Neural progenitor cell (in vitro differentiated cells): ENCODE data around the gene S100A5. TPM values are rescaled to one million over a fixed set of nuclear protein-coding genes. Genes with fewer than 3 reads are reported as not detected.

ENCODE experiments used
- DNase-seq: peaks from one replicate; pipeline ENCODE4 v3.0.0-alpha.2; 2016; ENCODE audit warnings: low spot score
- H2AFZ ChIP-seq: fragments of 200-600 bp; sonication (generic); replicated peaks from 2 replicates; pipeline ENCODE4 v1.6.1; 2016; ENCODE audit warnings: antibody characterized with exemption
- H3F3A ChIP-seq: fragments of 200-600 bp; sonication (generic); 2 replicates; pipeline ENCODE4 v1.6.1; 2016; ENCODE audit warnings: antibody characterized with exemption, low read depth
- H3K27ac ChIP-seq: fragments of 200-600 bp; sonication (generic); 2 replicates; pipeline ENCODE4 v1.5.1; 2016; ENCODE audit warnings: mild to moderate bottlenecking
- H3K27me3 ChIP-seq: fragments of 200-600 bp; sonication (generic); 2 replicates; pipeline ENCODE4 v1.6.1; 2016; ENCODE audit warnings: mild to moderate bottlenecking, moderate library complexity
- H3K36me3 ChIP-seq: fragments of 200-600 bp; sonication (generic); 2 replicates; pipeline ENCODE4 v1.5.1; 2016
- H3K4me1 ChIP-seq: fragments of 200-600 bp; sonication (generic); 2 replicates; pipeline ENCODE4 v1.6.1; 2016; ENCODE audit warnings: mixed run types
- H3K4me2 ChIP-seq: fragments of 200-600 bp; sonication (generic); 2 replicates; pipeline ENCODE4 v1.6.1; 2016
- H3K4me3 ChIP-seq: fragments of 200-600 bp; sonication (generic); 2 replicates; pipeline ENCODE4 v1.5.1; 2016
- H3K79me2 ChIP-seq: fragments of 200-600 bp; sonication (generic); 2 replicates; pipeline ENCODE4 v1.6.1; 2016; ENCODE audit warnings: low read depth
- H3K9ac ChIP-seq: fragments of 200-600 bp; sonication (generic); 2 replicates; pipeline ENCODE4 v1.6.1; 2016
- H3K9me3 ChIP-seq: fragments of 200-600 bp; sonication (generic); 2 replicates; pipeline ENCODE4 v1.5.1; 2016; ENCODE audit warnings: low read depth
- H4K20me1 ChIP-seq: fragments of 200-600 bp; sonication (generic); 2 replicates; pipeline ENCODE4 v1.6.1; 2016; ENCODE audit warnings: low read depth
- H3K27ac Mint-ChIP-seq: 3 replicates; pipeline ENCODE4 v1.8.0; 2021; ENCODE audit warnings: mixed read lengths
- H3K27me3 Mint-ChIP-seq: 2 replicates; pipeline ENCODE4 v1.8.0; 2022; ENCODE audit warnings: low read depth, mild to moderate bottlenecking, inconsistent platforms, moderate library complexity, mixed read lengths; ENCODE audit not compliant: insufficient read depth
- H3K36me3 Mint-ChIP-seq: 3 replicates; pipeline ENCODE4 v1.8.0; 2021; ENCODE audit warnings: mixed read lengths
- H3K4me1 Mint-ChIP-seq: 3 replicates; pipeline ENCODE4 v1.8.0; 2021; ENCODE audit warnings: mixed read lengths
- H3K4me3 Mint-ChIP-seq: 3 replicates; pipeline ENCODE4 v1.8.0; 2021; ENCODE audit warnings: mild to moderate bottlenecking, moderate library complexity, mixed read lengths
- H3K9me3 Mint-ChIP-seq: 3 replicates; pipeline ENCODE4 v1.8.0; 2020; ENCODE audit warnings: mixed read lengths
- EZH2 ChIP-seq: fragments of 200-600 bp; sonication (generic); IDR thresholded peaks from 2 replicates; pipeline ENCODE4 v1.6.1; 2017; ENCODE audit warnings: antibody characterized with exemption, mild to moderate bottlenecking, moderate library complexity
- EZH2phosphoT487 ChIP-seq: fragments of 200-600 bp; sonication (generic); IDR thresholded peaks from 2 replicates; pipeline ENCODE4 v1.6.1; 2017; ENCODE audit warnings: antibody characterized with exemption
- total RNA-seq: library from RNA; depleted of rRNA; stranded (reverse); fragments of >200 nt; gene quantifications from 2 replicates; pipeline ENCODE4 v1.2.3, GENCODE V29; 2015; ENCODE audit warnings: low replicate concordance
- TF ChIP-seq, protein P1 (sequence below): fragments of 200-600 bp; sonication (generic); IDR thresholded peaks from 2 replicates; pipeline ENCODE4 v1.5.1; 2017; ENCODE audit warnings: antibody characterized with exemption, mild to moderate bottlenecking

S100A5 gene
- total RNA-seq, 1 donor from 2014 or later = not detected

DNA sequence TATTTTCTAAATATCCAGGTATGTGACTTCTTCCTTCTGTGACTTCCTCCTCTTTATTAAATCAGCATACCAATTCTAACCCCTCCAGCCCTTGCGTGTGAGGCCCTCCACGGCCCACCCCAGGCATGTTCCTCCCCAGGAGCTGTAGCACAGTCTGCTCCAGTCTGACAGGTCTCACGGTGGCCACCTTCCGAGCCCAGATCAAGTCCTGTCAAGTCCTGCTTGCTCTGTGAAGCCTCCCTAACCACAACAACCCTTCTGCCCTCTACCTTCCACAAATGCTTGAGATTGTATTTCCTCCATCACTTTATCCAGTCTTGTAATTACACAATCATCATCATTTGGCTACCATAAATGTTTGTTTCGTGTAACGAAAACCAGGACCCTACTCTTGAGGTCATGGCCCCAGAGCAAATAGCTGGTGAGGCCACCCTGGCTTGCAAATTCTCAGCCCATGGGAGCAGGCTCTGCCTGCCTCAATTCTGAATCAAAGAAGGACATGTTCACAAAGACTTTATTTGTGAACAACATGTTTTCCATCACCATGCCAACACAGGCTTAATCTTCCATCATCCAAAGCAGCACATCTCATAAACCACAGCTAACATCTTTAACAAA is 47.3 kb downstream of the S100A5 start:
- TF ChIP-seq EZH2 (no peak), EZH2phosphoT487 (no peak)
- TF ChIP-seq, protein P1, sequence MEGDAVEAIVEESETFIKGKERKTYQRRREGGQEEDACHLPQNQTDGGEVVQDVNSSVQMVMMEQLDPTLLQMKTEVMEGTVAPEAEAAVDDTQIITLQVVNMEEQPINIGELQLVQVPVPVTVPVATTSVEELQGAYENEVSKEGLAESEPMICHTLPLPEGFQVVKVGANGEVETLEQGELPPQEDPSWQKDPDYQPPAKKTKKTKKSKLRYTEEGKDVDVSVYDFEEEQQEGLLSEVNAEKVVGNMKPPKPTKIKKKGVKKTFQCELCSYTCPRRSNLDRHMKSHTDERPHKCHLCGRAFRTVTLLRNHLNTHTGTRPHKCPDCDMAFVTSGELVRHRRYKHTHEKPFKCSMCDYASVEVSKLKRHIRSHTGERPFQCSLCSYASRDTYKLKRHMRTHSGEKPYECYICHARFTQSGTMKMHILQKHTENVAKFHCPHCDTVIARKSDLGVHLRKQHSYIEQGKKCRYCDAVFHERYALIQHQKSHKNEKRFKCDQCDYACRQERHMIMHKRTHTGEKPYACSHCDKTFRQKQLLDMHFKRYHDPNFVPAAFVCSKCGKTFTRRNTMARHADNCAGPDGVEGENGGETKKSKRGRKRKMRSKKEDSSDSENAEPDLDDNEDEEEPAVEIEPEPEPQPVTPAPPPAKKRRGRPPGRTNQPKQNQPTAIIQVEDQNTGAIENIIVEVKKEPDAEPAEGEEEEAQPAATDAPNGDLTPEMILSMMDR = no peak
- H3K9me3 ChIP-seq = no peaks in the 10 kb centered on the region
- H3K79me2 ChIP-seq = no peaks in the 10 kb centered on the region
- H3K4me2 ChIP-seq = no peak overlapping the region
- no peak overlapping the region for H2AFZ ChIP-seq
- H3F3A ChIP-seq = peaks cover 6% of the 10 kb centered on the region
- H4K20me1 ChIP-seq = no peaks in the 10 kb centered on the region
- H3K36me3 ChIP-seq = no peaks in the 10 kb centered on the region
- no peak for DNase-seq
- Mint-ChIP-seq H3K36me3 (no peaks in the 10 kb centered on the region), H3K4me1 (peaks cover 11% of the 10 kb centered on the region), H3K27ac (no peak overlapping the region), H3K4me3 (no peak overlapping the region), H3K9me3 (no peaks in the 10 kb centered on the region), H3K27me3 (peaks cover 6% of the 10 kb centered on the region)
- H3K27me3 ChIP-seq = no peaks in the 10 kb centered on the region
- H3K27ac ChIP-seq = no peak overlapping the region
- no peak overlapping the region for H3K9ac ChIP-seq
- no peak overlapping the region for H3K4me3 ChIP-seq
- H3K4me1 ChIP-seq = peaks cover 10% of the 10 kb centered on the region

GRCh38 chr1:153490272-153491051 is 50.3 kb downstream of the S100A5 start:
- H3K27ac Mint-ChIP-seq = no peak overlapping the region
- no peaks in the 10 kb centered on the region for H4K20me1 ChIP-seq
- no peaks in the 10 kb centered on the region for H3K9me3 ChIP-seq
- H3K27ac ChIP-seq = peak overlapping the region; percentile 16
- no peaks in the 10 kb centered on the region for H3K9me3 Mint-ChIP-seq
- H3K4me1 ChIP-seq = peaks cover 10% of the 10 kb centered on the region
- peaks cover 6% of the 10 kb centered on the region for H3F3A ChIP-seq
- H3K27me3 Mint-ChIP-seq = peaks cover 10% of the 10 kb centered on the region
- H3K9ac ChIP-seq = no peak overlapping the region
- DNase-seq = no peak
- peaks cover 11% of the 10 kb centered on the region for H3K4me1 Mint-ChIP-seq
- TF ChIP-seq, protein P1 = no peak
- TF ChIP-seq EZH2 (no peak), EZH2phosphoT487 (no peak)
- no peaks in the 10 kb centered on the region for H3K36me3 Mint-ChIP-seq
- H3K27me3 ChIP-seq = no peaks in the 10 kb centered on the region
- peak overlapping the region; percentile 44 for H2AFZ ChIP-seq
- no peaks in the 10 kb centered on the region for H3K36me3 ChIP-seq
- H3K4me3 Mint-ChIP-seq = no peak overlapping the region
- H3K4me3 ChIP-seq = no peak overlapping the region
- H3K4me2 ChIP-seq = peak overlapping the region; percentile 19
- H3K79me2 ChIP-seq = no peaks in the 10 kb centered on the region

- Histone ChIP-seq H3F3A (peaks cover 6% of the 10 kb centered on the region), H3K9me3 (no peaks in the 10 kb centered on the region), H3K4me3 (no peak overlapping the region), H3K27ac (no peak overlapping the region), H3K79me2 (no peaks in the 10 kb centered on the region), H3K9ac (no peak overlapping the region), H3K36me3 (no peaks in the 10 kb centered on the region), H3K4me1 (peaks cover 15% of the 10 kb centered on the region), H3K4me2 (no peak overlapping the region), H4K20me1 (no peaks in the 10 kb centered on the region), H3K27me3 (no peaks in the 10 kb centered on the region), H2AFZ (no peak overlapping the region)
- Mint-ChIP-seq H3K36me3 (no peaks in the 10 kb centered on the region), H3K4me1 (peaks cover 13% of the 10 kb centered on the region), H3K4me3 (no peak overlapping the region), H3K9me3 (no peaks in the 10 kb centered on the region), H3K27ac (no peak overlapping the region), H3K27me3 (peaks cover 10% of the 10 kb centered on the region)
- TF ChIP-seq, protein P1 = no peak
- TF ChIP-seq EZH2phosphoT487 (no peak), EZH2 (no peak)
- DNase-seq = no peak
These were observed 52.0 kb downstream of the S100A5 start for GRCh38 chr1:153488731-153489130.
